Neutrophil (primary cell): ENCODE data around the gene TPRG1L.

Source experiments
- H3K27ac ChIP-seq: fragments of 200-600 bp; sonication (generic); 2 replicates; pipeline ENCODE4 v1.5.1; 2016; ENCODE audit warnings: mild to moderate bottlenecking, moderate library complexity
- H3K27me3 ChIP-seq: fragments of 200-600 bp; sonication (generic); 2 replicates; pipeline ENCODE4 v1.6.0; 2016; ENCODE audit warnings: mild to moderate bottlenecking
- H3K36me3 ChIP-seq: fragments of 200-600 bp; sonication (generic); 2 replicates; pipeline ENCODE4 v1.5.1; 2017
- H3K4me1 ChIP-seq, 2 experiments: fragments of 200-600 bp in 1 of 2; sonication (generic) in 1 of 2; 1 replicate in 1 of 2; 2 replicates in 1 of 2; pipeline versions ENCODE4 v1.5.1 to v1.6.1; 2013 to 2016; ENCODE audit warnings: low read depth in 1 of 2, low read length in 1 of 2, mild to moderate bottlenecking in 1 of 2, moderate library complexity in 1 of 2; ENCODE audit not compliant: control insufficient read depth in 1 of 2, insufficient read depth in 1 of 2
- H3K4me3 ChIP-seq, 2 experiments: fragments of 200-600 bp in 1 of 2; sonication (generic) in 1 of 2; 1 replicate in 1 of 2; 2 replicates in 1 of 2; pipeline ENCODE4 v1.5.1; 2013 to 2016; ENCODE audit warnings: low read depth in 1 of 2, low read length in 1 of 2, mild to moderate bottlenecking in 1 of 2, moderate library complexity in 1 of 2
- H3K9me3 ChIP-seq: fragments of 200-600 bp; sonication (generic); 2 replicates; pipeline ENCODE4 v1.5.1; 2016
- CTCF ChIP-seq: fragments of 200-600 bp; sonication (generic); IDR thresholded peaks from 2 replicates; pipeline ENCODE4 v1.5.1; 2016; ENCODE audit warnings: antibody characterized with exemption

TPRG1L gene

GRCh38 chr1:3670823-3671265 is 46.0 kb downstream of the TPRG1L start:
- TF ChIP-seq CTCF = no peak
- H3K4me3 ChIP-seq = no peak overlapping the region
- H3K27ac ChIP-seq = no peak overlapping the region
- no peaks in the 10 kb centered on the region for H3K9me3 ChIP-seq
- no peaks in the 10 kb centered on the region for H3K36me3 ChIP-seq
- H3K27me3 ChIP-seq = no peaks in the 10 kb centered on the region
- peaks cover 60 to 69% of the 10 kb centered on the region in 2 experiments for H3K4me1 ChIP-seq

GRCh38 chr1:3671371-3672180 is 46.8 kb downstream of the TPRG1L start:
- no peak for TF ChIP-seq CTCF

GRCh38 chr1:3672231-3672970 is 47.6 kb downstream of the TPRG1L start:
- Histone ChIP-seq H3K4me3 (no peak overlapping the region), H3K27me3 (no peaks in the 10 kb centered on the region), H3K9me3 (no peaks in the 10 kb centered on the region), H3K36me3 (no peaks in the 10 kb centered on the region), H3K27ac (no peak overlapping the region), H3K4me1 (peaks cover 72 to 81% of the 10 kb centered on the region in 2 experiments)
- TF ChIP-seq CTCF = no peak

More at GRCh38 chr1:3671371-3672180, 46.8 kb downstream of the TPRG1L start:
- Histone ChIP-seq H3K27me3 (no peaks in the 10 kb centered on the region), H3K36me3 (no peaks in the 10 kb centered on the region), H3K27ac (no peak overlapping the region), H3K4me3 (no peak overlapping the region), H3K9me3 (no peaks in the 10 kb centered on the region), H3K4me1 (peaks cover 67 to 76% of the 10 kb centered on the region in 2 experiments)

GRCh38 chr1:3672971-3673361 is 48.2 kb downstream of the TPRG1L start:
- H3K27ac ChIP-seq = no peak overlapping the region

More at GRCh38 chr1:3672971-3673361, 48.2 kb downstream of the TPRG1L start:
- Histone ChIP-seq H3K27me3 (no peaks in the 10 kb centered on the region), H3K4me1 (peaks cover 72 to 81% of the 10 kb centered on the region in 2 experiments), H3K36me3 (no peaks in the 10 kb centered on the region), H3K9me3 (no peaks in the 10 kb centered on the region), H3K4me3 (no peak overlapping the region)
- no peak for TF ChIP-seq CTCF
